Mesothelial cell of epicardium (in vitro differentiated cells): ENCODE results near the gene MT1B. TPM values are rescaled to one million over a fixed set of nuclear protein-coding genes. Genes with fewer than 3 reads are reported as not detected.
"Not testable (repeated sequence)": the region's sequence is repeated elsewhere in the genome, so short reads cannot be mapped to it uniquely, and the experiment has no call there.

Experiments used
- DNase-seq, 2 experiments: peaks; one replicate each; pipeline ENCODE4 v3.0.0; 2021; ENCODE audit warnings: low spot score in 2 of 2; ENCODE audit not compliant: unreplicated experiment in 2 of 2
- H3K27ac Mint-ChIP-seq: 2 replicates; pipeline ENCODE4 v1.8.0; 2021; ENCODE audit warnings: mixed read lengths
- H3K27me3 Mint-ChIP-seq: 2 replicates; pipeline ENCODE4 v1.8.0; 2021; ENCODE audit warnings: low read depth, mixed read lengths
- H3K36me3 Mint-ChIP-seq: 2 replicates; pipeline ENCODE4 v1.8.0; 2021; ENCODE audit warnings: mixed read lengths
- H3K4me1 Mint-ChIP-seq: 2 replicates; pipeline ENCODE4 v1.8.0; 2021; ENCODE audit warnings: mixed read lengths
- H3K4me3 Mint-ChIP-seq: 2 replicates; pipeline ENCODE4 v1.8.0; 2021; ENCODE audit warnings: mild to moderate bottlenecking, moderate library complexity, mixed read lengths
- H3K9me3 Mint-ChIP-seq: 2 replicates; pipeline ENCODE4 v1.8.0; 2021; ENCODE audit warnings: mixed read lengths
- total RNA-seq: library from RNA; stranded (reverse); gene quantifications from 3 replicates; pipeline ENCODE4 v1.2.1, GENCODE V29; 2021
- TF ChIP-seq, protein P1 (sequence below): fragments of 200-600 bp; sonication (generic); IDR thresholded peaks from one replicate; pipeline ENCODE4 v1.5.0; 2021; ENCODE audit warnings: antibody characterized with exemption; ENCODE audit not compliant: unreplicated experiment

MT1B gene
- total RNA-seq, 1 donor from 2014 or later = not detected

DNA sequence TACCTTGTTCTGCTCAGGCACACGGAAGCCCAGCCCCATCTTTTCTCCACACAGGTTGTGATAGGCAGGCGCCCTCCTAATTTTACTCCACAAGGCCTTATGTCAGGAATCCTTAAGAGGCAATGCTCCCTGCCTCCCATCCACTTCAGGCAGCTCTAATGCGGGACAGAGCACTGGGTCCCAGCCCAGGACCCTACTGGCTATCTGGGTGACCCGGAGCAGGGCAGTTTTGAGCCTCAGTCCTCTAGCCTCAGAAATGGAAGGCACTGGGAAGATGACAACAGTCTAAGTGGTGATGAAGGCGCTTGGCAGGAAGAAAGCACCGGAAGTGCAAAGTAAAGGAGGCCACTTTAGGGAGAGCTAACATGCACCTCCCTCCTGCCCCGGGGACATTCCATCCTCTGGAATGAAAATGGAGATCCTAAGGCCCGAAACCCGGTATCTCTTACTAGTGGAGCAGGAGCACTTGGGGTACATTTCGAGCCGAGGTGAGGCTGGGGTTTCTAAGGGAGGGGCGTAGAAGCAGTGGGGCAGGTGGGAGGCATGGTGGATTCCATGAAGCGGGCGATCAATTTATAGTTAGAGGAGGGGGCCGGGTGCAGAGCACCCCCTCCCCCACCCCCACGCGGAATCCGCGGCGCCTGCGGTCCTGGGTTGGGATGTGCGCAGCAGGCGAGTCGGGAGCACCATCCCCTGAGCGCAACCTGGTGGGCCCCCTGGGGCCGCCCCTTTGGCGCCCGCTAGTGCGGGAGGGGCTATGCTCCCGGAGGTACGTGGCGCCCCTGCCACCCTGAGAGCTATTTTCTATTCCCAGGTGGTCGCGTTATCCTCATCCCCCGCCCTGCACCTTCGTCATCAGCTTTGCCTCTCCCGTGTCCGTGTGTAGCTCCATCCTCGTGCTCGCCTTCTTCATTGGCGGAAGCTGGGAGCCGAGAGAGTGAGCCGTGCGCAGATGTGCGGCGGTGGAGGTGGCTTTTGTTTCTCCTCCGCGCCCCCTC lies 11.0 kb downstream of the MT1B start:
- peaks cover 13% of the 10 kb centered on the region for H3K4me1 Mint-ChIP-seq

DNA sequence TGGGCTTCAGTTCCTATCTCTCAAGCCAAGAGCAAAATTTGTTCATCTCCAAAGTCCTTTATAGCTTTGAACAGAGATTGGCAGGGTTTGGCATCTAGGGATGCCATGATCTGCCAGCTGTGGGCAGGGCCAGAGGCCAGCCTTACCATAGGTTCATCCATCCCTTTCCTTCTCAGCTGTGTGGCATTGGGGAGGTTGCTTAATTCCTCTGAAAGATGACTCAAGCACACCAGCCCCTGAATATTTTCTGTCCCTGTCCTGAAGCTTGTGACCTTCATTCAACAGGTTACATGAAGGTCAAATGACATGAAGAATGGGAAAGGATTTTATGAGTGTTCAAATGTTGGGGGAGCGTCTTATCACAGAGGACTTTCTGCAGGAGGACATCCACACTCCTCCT lies 12.8 kb downstream of the MT1B start:
- Mint-ChIP-seq H3K27me3 (peaks cover 98% of the 10 kb centered on the region), H3K4me1 (peaks cover 8% of the 10 kb centered on the region), H3K36me3 (no peaks in the 10 kb centered on the region), H3K9me3 (no peaks in the 10 kb centered on the region), H3K27ac (no peak overlapping the region), H3K4me3 (no peak overlapping the region)
- TF ChIP-seq, protein P1, sequence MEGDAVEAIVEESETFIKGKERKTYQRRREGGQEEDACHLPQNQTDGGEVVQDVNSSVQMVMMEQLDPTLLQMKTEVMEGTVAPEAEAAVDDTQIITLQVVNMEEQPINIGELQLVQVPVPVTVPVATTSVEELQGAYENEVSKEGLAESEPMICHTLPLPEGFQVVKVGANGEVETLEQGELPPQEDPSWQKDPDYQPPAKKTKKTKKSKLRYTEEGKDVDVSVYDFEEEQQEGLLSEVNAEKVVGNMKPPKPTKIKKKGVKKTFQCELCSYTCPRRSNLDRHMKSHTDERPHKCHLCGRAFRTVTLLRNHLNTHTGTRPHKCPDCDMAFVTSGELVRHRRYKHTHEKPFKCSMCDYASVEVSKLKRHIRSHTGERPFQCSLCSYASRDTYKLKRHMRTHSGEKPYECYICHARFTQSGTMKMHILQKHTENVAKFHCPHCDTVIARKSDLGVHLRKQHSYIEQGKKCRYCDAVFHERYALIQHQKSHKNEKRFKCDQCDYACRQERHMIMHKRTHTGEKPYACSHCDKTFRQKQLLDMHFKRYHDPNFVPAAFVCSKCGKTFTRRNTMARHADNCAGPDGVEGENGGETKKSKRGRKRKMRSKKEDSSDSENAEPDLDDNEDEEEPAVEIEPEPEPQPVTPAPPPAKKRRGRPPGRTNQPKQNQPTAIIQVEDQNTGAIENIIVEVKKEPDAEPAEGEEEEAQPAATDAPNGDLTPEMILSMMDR = no peak
- no peak for DNase-seq

More for the DNA sequence above, 11.0 kb downstream of the MT1B start:
- H3K27ac Mint-ChIP-seq = no peak overlapping the region
- H3K27me3 Mint-ChIP-seq = peaks cover 99% of the 10 kb centered on the region
- no peaks in the 10 kb centered on the region for H3K36me3 Mint-ChIP-seq
- no peak for DNase-seq
- no peaks in the 10 kb centered on the region for H3K9me3 Mint-ChIP-seq
- TF ChIP-seq, protein P1 = no peak
- H3K4me3 Mint-ChIP-seq = peak overlapping the region; percentile 59

DNA sequence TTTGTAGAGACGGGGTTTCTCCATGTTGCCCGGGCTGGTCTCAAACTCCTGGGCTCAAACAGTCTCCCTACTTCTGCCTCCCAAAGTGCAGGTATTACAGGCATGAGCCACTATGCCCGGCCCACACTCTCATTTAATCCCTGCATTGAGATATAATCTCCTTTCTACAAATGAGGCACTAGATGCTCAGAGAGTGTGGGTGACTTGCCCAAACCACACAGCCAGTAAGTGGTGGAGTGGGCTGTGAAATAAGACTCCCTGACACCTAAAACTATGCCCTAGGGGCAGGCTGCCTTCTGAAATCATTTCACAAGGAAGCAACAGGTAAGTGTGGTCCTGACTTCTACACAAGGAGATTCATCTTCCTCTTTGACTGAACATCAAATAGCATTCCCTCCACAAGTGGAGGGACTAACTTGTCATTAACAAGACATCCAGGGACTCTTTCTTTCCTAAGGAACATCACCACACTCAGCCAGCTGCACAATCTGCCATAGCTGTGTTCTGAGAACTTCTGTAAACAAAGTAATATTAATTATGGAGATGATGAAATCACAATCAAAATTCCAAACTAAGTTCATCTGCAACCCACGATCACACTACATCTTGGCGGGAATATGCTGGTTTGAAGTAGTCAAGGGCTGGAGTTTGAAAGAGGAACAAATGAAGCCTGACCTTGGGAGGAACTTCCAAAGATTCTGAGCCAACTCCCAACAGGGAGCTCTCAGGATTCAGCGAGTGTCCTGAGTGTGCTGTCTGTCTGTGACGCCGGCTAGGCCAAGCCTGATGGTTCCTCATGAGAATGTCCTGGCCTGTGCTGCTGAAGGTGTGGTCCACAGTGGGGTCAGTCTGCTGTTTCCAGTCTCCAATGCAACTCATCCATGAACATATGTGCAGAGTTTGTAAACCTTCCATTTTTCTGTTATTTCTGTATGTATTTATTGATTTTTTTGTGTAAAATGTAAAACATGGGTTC lies 13.9 kb downstream of the MT1B start:
- H3K36me3 Mint-ChIP-seq, DNase-seq, H3K9me3 Mint-ChIP-seq, H3K27ac Mint-ChIP-seq, H3K4me1 Mint-ChIP-seq, H3K4me3 Mint-ChIP-seq: not testable (repeated sequence)
- peaks cover 98% of the 10 kb centered on the region for H3K27me3 Mint-ChIP-seq

DNA sequence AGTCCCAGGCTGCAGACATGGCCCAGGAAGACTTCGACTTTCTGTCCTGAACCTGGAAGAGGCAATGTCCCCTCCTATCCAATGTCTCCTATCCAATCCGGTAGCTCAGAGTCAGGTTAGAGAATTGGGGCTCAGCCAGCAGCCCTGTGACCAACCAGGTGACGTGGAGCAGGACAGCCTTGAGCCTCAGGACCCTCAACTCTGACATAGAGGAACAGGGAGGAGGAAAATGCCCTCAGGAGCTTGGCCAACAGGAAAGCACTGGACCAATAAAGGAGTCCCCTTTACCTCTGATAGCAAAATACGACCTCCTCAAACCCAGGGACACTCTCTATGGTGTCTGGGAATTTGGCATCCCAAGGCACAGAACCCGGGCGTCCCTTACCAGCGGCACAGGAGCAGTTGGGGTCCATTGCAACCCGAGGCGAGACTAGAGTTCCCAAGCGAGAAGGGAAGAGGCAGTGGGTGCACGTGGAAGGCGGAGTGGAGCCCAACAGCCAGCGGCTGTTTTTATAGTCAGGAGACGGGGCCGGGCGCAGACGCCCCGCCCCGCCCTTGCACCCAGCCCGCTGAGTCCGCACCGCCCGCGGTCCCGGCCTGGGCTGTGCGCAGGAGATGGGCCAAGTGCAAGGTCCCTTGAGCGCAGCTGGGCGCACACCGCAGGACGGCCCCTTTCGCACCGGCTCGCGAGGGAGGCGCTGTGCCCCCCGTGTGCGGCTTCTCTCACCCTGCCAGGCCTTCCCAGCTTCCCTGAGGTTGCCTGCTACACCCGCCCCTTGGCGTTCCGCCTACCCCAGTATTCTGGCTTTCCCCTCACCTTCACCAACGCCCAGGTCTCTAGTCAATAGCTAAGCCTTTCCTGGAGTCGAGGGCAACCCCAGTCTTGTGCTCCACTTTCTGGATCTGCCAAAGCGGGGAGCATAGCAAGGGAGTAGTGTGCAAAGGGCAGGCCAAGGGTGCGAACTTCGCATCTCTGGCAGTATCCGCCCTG lies 16.2 kb downstream of the MT1B start, which contains the start of gene MT1G:
Gene MT1G, minus strand, starts transcription at position 485 of the 991 bp plus-strand sequence. Its CDS starts 72 bp downstream, at position 413.
- H3K27ac Mint-ChIP-seq = no peak within 1 kb of the TSS
- no peaks in the 10 kb centered on the region for H3K9me3 Mint-ChIP-seq
- H3K36me3 Mint-ChIP-seq = no peaks in the 10 kb centered on the region
- H3K27me3 Mint-ChIP-seq = peaks cover 99% of the 10 kb centered on the region
- peaks cover 3% of the 10 kb centered on the region for H3K4me1 Mint-ChIP-seq
- TF ChIP-seq, protein P1 = no peak
- H3K4me3 Mint-ChIP-seq = no peak within 1 kb of the TSS
- no peak for DNase-seq

DNA sequence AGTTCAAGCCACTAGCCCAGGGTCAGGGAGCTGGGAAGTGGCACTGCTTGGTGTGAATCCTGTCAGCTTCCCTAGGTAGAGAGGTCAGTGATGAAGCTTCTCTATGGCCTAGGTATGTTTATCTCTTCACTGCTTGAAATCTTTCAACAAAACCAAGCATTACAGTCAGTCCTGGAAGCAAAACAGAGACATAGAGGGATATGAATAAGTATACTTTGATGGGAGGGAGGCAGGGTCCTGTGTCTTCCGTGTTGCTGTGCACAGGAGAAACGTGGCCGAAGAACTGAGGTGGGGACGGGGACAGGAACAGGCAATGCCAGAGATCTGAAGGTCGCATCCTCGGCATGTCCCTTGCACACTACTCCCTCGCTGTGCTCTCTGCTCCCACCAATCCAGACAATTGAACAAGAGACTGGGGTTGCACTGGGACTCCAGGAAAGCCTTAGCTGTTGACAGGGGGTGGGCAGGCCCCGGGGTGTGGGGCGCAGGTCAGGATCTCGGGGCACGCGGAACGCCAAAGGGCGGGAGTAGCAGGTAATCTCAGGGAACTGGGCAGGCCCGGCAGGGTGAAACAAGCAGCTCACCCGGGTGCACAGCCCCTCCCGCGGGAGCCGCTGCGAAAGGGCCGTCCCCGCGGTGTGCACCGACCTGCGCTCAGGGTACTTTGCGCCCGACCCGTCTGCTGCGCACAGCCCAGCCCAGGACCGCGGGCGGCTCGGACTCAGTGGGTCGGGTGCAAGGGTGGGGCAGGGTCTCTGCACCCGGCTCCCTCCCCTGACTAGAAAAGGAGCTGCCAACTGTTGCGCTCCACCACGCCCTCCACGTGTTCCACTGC lies 17.5 kb downstream of the MT1B start, which contains the start of gene MT1H:
Gene MT1H, plus strand, starts transcription at position 810 of the 835 bp plus-strand sequence. CDS start 71 bp downstream, outside the sequence.
- Mint-ChIP-seq H3K4me3 (no peak within 1 kb of the TSS), H3K9me3 (no peaks in the 10 kb centered on the region), H3K4me1 (peaks cover 3% of the 10 kb centered on the region), H3K27ac (no peak within 1 kb of the TSS), H3K36me3 (no peaks in the 10 kb centered on the region), H3K27me3 (peaks cover 99% of the 10 kb centered on the region)
- TF ChIP-seq, protein P1 = no peak
- DNase-seq = no peak
